AG09319 (cell line): ENCODE measurements around the gene HS6ST3.
"Not testable (repeated sequence)": the region's sequence is repeated elsewhere in the genome, so short reads cannot be mapped to it uniquely, and the experiment has no call there.

Source experiments
- DNase-seq: peaks from one replicate; pipeline ENCODE4 v3.0.0-alpha.2; 2010; ENCODE audit warnings: low read depth; ENCODE audit errors: extremely low read depth
- TF ChIP-seq, protein P1 (sequence below): IDR thresholded peaks from 2 replicates; pipeline ENCODE4 v1.5.1; 2011; ENCODE audit warnings: low read depth, mild to moderate bottlenecking, inconsistent platforms, low read length, moderate library complexity

Gene HS6ST3

DNA sequence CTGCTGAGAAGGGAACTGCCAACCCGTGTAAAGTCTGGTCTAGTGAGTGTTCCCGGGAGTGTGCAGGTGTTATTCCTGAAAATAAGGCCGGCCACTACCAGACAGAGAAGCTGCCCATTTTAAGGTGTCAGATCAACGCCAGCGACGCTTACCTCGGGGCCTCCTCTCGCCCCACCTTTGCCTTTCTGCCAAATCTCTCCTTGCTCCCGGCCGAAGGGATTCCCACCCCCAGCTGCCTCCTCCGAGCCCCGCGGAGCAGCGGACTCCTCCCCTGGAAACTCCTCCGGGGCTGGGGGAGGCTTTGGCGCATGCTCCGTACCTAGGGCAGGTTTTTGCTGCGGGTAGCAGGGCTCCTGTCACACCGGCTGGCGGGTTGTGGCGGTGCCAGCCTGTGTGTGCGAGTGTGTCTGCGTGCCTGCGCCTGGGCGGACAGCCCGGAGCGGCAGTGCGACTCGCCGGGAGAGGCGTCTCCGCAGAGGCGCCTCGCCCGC is at the start of gene HS6ST3:
Gene HS6ST3 (plus strand): TSS at position 359 of the 491 bp plus-strand sequence.
- DNase-seq: no peak

DNA sequence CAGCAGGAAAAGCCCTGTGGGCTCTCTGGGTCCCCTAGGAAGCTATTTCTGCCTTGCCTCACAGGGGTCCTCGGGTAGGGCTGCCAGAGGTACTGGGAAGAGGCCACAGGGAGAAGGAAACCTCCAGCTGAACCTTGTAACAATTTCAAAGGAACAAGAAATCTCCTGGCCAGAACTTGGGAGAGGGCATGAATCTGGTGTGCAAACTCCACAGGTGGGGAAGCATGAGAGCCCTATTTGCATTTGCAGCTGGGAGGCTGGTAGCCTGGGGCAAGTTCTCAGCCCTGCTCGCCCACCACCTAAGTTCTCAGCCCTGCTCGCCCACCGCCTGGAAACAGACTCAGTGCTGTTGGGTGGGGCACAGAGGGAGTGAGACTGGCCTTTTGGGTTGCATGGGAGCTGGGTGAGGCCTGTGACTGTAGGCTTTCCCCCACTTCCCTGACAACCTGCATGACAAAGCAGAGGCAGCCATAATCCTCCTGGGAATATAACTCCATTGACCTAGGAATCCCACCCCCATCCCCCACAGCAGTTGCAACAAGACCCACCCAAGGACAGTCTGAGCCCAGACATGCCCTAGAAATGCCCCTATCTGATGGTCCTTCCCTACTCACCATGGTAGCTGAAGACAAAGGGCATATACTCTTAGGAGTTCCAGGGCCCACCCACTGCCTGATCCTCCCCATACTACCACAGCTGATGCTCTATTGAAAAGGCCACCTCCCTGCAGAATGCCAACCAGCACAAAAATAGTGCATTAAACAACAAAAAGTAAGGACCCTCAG is 48.4 kb upstream of the HS6ST3 start:
- TF ChIP-seq, protein P1, sequence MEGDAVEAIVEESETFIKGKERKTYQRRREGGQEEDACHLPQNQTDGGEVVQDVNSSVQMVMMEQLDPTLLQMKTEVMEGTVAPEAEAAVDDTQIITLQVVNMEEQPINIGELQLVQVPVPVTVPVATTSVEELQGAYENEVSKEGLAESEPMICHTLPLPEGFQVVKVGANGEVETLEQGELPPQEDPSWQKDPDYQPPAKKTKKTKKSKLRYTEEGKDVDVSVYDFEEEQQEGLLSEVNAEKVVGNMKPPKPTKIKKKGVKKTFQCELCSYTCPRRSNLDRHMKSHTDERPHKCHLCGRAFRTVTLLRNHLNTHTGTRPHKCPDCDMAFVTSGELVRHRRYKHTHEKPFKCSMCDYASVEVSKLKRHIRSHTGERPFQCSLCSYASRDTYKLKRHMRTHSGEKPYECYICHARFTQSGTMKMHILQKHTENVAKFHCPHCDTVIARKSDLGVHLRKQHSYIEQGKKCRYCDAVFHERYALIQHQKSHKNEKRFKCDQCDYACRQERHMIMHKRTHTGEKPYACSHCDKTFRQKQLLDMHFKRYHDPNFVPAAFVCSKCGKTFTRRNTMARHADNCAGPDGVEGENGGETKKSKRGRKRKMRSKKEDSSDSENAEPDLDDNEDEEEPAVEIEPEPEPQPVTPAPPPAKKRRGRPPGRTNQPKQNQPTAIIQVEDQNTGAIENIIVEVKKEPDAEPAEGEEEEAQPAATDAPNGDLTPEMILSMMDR: no peak
- no peak for DNase-seq

More for the DNA sequence above, at the start of gene HS6ST3:
- TF ChIP-seq, protein P1: no peak

DNA sequence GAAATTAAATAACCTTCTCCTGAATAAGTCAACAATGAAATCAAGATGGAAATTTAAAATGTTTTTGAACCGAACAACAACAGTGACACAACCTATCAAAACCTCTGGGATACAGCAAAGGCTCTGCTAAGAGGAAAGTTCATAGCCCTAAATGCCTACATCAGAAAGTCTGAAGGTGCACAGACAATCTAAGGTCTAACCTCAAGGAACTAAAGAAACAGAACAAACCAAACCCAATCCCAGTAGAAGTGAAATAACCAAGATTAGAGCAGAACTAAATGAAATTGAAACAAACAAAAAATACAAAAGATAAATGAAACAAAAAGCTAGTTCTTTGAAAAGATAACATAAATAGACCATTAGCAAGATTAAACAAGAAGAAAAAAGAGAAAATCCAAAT is 45.7 kb upstream of the HS6ST3 start:
- no peak for DNase-seq
- TF ChIP-seq, protein P1: no peak

DNA sequence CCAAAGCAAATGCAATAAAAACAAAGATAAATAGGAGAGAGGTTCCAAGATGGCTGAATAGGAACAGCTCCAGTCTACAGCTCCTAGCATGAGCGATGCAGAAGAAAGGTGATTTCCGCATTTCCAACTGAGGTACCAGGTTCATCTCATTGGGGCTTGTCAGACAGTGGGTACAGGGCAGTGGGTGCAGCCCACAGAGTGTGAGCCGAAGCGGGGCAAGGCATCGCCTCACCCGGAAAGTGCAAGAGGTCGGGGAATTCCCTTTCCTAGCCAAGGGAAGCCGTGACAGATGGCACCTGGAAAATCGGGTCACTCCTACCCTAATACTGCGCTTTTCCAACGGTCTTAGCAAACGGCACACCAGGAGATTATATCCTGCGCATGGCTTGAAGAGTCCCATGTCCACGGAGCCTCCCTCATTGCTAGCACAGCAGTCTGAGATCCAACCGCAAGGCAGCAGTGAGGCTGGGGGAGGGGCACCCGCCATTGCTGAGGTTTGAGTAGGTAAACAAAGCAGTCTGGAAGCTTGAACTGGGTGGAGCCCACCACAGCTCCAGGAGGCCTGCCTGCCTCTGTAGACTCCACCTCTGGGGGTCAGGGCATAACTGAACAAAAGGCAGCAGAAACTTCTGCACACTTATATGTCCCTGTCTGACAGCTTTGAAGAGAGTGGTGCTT is 43.3 kb upstream of the HS6ST3 start:
- DNase-seq: not testable (repeated sequence)

DNA sequence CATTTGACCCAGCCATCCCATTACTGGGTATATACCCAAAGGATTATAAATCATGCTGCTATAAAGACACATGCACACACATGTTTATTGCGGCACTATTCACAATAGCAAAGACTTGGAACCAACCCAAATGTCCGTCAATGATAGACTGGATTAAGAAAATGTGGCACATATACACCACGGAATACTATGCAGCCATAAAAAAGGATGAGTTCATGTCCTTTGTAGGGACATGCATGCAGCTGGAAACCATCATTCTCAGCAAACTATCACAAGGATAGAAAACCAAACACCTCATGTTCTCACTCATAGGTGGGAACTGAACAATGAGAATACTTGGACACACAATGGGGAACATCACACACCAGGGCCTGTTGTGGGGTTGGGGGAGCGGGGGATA is 39.0 kb upstream of the HS6ST3 start:
- not testable (repeated sequence) for DNase-seq

DNA sequence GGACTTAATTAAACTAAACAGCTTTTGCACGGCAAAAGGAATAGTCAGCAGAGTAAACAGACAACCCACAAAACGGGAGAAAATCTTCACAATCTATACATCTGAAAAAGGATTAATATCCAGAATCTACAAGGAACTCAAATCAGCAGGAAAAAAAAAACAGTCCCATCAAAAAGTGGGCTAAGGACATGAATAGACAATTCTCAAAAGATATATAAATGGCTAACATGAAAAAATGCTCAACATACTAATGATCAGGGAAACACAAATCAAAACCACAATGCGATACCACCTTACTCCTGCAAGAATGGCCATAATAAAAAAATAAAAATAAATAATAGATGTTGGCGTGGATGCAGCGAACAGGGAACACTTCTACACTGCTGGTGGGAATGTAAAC is 38.4 kb upstream of the HS6ST3 start:
- not testable (repeated sequence) for DNase-seq

DNA sequence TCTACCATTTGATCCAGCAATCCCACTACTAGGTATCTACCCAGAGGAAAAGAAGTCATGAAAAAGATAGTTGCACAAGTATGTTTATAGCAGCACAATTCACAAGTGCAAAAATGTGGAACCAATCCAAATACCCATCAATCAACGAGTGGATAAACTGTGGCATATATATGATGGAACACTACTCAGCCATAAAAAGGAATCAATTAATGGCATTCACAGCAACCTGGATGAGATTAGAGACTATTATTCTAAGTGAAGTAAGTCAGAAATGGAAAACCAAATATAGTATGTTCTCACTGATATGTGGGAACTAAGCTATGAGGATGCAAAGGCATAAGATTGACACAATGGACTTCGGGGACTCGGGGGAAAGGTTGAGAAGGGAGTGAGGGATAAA is 38.0 kb upstream of the HS6ST3 start:
- DNase-seq: not testable (repeated sequence)

DNA sequence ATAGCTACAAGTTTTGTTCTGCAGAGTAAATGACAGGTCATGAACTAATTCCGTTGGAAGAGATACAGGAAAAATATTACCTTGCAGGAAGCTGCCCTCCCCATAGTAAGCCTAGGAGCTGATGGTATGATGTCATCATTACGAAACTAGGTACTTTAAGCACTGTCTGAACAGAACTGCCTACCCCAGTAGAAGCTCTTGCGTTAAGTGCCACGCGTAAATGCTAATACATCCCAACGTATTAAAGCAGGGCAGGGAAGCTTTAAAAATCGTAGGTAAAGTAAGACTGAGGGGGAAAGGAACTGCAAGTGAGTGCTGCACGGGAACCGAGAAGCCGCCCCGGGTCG is 37.3 kb upstream of the HS6ST3 start:
- DNase-seq: peak; percentile 12
- TF ChIP-seq, protein P1: no peak

DNA sequence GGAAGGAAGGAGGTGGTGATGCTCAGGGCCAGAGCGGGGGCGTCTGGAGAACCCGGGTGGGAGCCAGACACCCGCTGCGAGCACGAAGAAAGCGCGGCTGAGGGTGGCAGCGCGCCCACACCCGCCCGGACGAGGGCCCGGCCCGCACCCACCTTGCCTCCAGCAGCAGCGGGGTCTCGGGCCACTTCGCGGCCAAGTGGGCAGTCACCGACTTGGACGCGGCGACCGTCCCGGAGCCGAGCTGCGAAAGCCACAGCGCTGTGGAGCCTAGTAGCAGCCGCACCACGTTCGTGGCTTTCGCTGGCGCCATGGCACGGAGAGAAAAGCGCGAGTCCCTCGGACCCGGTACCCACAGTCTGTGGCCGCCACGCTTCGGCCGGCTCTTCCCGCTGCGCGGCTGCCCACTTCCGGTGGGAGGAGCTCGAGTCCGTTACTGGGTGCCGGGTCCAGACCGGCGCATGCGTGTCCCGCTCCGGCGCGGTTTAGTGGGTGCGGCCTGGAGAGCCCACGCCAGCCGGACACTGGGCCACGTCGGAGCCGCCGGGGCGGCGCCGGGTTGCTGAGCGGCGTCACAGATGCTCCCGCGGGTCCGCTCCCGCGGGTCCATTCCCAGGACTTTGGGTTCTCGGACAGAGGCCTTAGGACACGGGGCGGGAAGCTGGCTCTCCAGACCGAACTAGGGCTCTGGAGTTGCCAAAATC is 36.8 kb upstream of the HS6ST3 start, which contains the start of gene UGGT2:
Gene UGGT2 (minus strand): TSS at position 399 of the 701 bp plus-strand sequence. CDS start 89 bp downstream, at position 310.
- TF ChIP-seq, protein P1: no peak
- peak; percentile 89 for DNase-seq
